Measurements from ENCODE around the gene THSD4. TPM values are rescaled to one million over a fixed set of nuclear protein-coding genes. Genes with fewer than 3 reads are reported as not detected.

The THSD4 gene
- total and polyA plus RNA-seq, 9 of the 15 experiments (the other 6 are each of a cell fraction or from before 2014, with no cell fraction given) = 0.04 TPM; not detected in 5

- Histone ChIP-seq H3K4me2 (ENCODE audit: insufficient read depth, low read length) (no peak overlapping the region), H3K79me2 (ENCODE audit: control insufficient read depth, insufficient read depth, low read length) (no peaks in the 10 kb centered on the region), H3K27me3 (ENCODE audit: control insufficient read depth in 2 of 2, insufficient read depth in 2 of 2, low read length in 2 of 2) (no peaks in the 10 kb centered on the region; a peak in 1 of 5 replicates), H3K4me3 (no peak overlapping the region), H2AFZ (ENCODE audit: low read depth, low read length) (no peak overlapping the region), H3K9ac (ENCODE audit: insufficient read depth in 1 of 2, low read depth in 2 of 2, low read length in 2 of 2) (no peak overlapping the region), H3K9me3 (replicated peaks; ENCODE audit: control insufficient read depth, insufficient read depth, low read depth, low read length) (no peaks in the 10 kb centered on the region), H3K9me1 (ENCODE audit: control insufficient read depth, insufficient read depth, low read length) (no peaks in the 10 kb centered on the region), H3K27ac (ENCODE audit: extremely low read depth, low read depth, low read length) (no peak overlapping the region), H3K36me3 (ENCODE audit: control insufficient read depth, insufficient read depth, low read length) (no peaks in the 10 kb centered on the region), H3K4me1 (replicated peaks in 1 of 2; ENCODE audit: control insufficient read depth in 2 of 2, insufficient read depth in 2 of 2, low read length in 2 of 2) (no peaks in the 10 kb centered on the region), H4K20me1 (replicated peaks; ENCODE audit: control insufficient read depth, insufficient read depth, low read length) (no peaks in the 10 kb centered on the region)
- FAIRE-seq (no peak), DNase-seq (ENCODE audit: extremely low read depth in 1 of 4, low spot score in 3 of 4) (peak in 1 of 4 experiments; percentile 7), ATAC-seq (peak; percentile 35; the same call in 1 of the 3 replicates)
- no TSS peak for BruUV-seq (replicated peaks)
- CTCF ChIA-PET (ENCODE audit: low intra/inter-chr PET ratio) = no interaction called here
- 2% methylated on average over 6 of the region's 6 CpGs for WGBS (ENCODE audit: insufficient coverage, low coverage, missing lambda C conversion rate)
- in situ Hi-C loops (cut with MboI) = no loop called here
- intact Hi-C loops (cut with micrococcal nuclease) = no loop called here
- POLR2A ChIA-PET = no interaction called here
- TF ChIP-seq HDGF (IDR thresholded peaks at IDR 0.05) (no peak), AFF1 (IDR thresholded peaks at IDR 0.05; ENCODE audit: low read depth in 1 of 2, partially characterized antibody in 2 of 2) (no peak), JUND (IDR thresholded peaks at IDR 0.05; ENCODE audit: borderline replicate concordance, low read depth, low read length) (peak; percentile 73), JUND (tag; IDR thresholded peaks at IDR 0.05; ENCODE audit: borderline replicate concordance, low read depth, low read length) (peak; percentile 91; the same call in 2 of the 3 replicates), ZNF77 (CRISPR knock-in tag; IDR thresholded peaks at IDR 0.05) (no peak), ATF7 (IDR thresholded peaks at IDR 0.05) (peak; percentile 98), NEUROD1 (IDR thresholded peaks at IDR 0.05; ENCODE audit: borderline replicate concordance, low read depth, low read length, partially characterized antibody) (peak; percentile 4), TCF7L2 (IDR thresholded peaks at IDR 0.05; ENCODE audit: low read depth, low read length) (peak; percentile 69), ZNF347 (CRISPR knock-in tag; IDR thresholded peaks at IDR 0.05; ENCODE audit: low read depth) (no peak), ZNF23 (CRISPR knock-in tag; IDR thresholded peaks at IDR 0.05) (no peak), FOXK2 (conservative IDR thresholded peaks at IDR 0.05 in 1 of 2, IDR thresholded peaks at IDR 0.05 in 1 of 2; ENCODE audit: low read depth in 2 of 2) (peak in 1 of 2 experiments; percentile 93; a peak in 2 of 4 replicates), ZNF589 (CRISPR knock-in tag; IDR thresholded peaks at IDR 0.05; ENCODE audit: low read depth) (no peak), ZNF76 (CRISPR knock-in tag; IDR thresholded peaks at IDR 0.05; ENCODE audit: borderline replicate concordance) (no peak), ZNF586 (CRISPR knock-in tag; conservative IDR thresholded peaks at IDR 0.05) (no peak), ZZZ3 (IDR thresholded peaks at IDR 0.05) (no peak), ATF1 (CRISPR knock-in tag; IDR thresholded peaks at IDR 0.05) (no peak), ATF1 (tag; IDR thresholded peaks at IDR 0.05) (peak; percentile 85), ZNF282 (CRISPR knock-in tag; IDR thresholded peaks at IDR 0.05) (no peak), BACH1 (tag; IDR thresholded peaks at IDR 0.05) (peak; percentile 20; the same call in 1 of the 2 replicates), ZNF175 (CRISPR knock-in tag; IDR thresholded peaks at IDR 0.05; ENCODE audit: low read depth) (no peak), FOXM1 (IDR thresholded peaks at IDR 0.05; ENCODE audit: low read depth) (no peak), FOXM1 (CRISPR knock-in tag; IDR thresholded peaks at IDR 0.05; ENCODE audit: low read depth) (no peak)
Observed at GRCh38 chr15:71252044-71252739, 136.9 kb downstream of the THSD4 start.
